Hippocampal formation (tissue), 2 donors: ENCODE data around the gene MTF1.
A peak's percentile ranks its signal among the peaks of the same experiment; 100 is the strongest.

Experiments
- DNase-seq, 2 donors: peaks; one replicate each; lab custom pipeline; 2025; lab: John Stamatoyannopoulos, UW

The MTF1 gene

DNA sequence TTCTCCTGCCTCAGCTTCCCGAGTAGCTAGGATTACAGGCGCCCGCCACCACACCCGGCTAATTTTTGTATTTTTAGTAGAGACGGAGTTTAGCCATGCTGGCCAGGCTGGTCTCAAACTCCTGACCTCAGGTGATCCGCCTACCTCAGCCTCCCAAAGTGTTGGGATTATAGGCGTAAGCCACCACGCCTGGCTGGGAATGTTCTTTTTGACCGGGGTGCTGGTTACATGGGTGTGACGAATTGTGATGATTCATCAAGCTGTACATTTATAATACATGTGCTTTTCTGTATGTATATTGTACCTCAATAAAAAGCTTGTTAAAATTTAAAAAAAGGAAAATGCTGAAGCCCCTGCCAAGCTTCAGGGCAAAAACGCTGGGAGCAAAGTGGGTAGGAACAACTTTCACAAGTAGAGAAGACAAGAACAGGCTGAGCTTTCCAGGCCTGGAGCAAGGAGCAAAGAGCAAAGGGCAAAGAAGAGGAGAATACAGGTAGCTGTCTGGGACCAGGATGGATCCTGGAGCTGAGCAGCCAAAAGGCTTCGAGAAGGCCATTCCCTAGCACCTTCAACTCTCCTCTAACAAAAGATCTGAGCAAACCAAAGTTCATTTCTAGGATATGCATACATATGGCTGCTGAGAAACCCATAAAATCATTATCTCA is 30.9 kb downstream of the MTF1 start:
- no peak for DNase-seq

DNA sequence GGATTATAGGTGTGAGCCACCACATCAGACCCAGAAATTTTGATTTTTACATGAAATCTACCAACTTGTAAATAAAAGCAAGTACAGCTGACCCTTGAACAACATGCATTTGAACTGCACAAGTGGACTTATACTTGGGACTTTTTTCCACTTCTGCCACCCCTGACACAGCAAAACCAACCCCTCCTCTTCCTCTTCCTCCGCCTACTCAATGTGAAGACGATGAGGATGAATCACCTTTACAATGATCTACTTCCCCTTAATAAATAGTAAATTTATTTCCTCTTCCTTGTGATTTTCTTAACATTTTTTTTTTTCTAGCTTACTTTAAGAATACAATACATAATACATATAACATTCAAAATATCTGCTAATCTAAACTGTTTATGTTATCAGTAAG is 33.9 kb downstream of the MTF1 start:
- no peak for DNase-seq

DNA sequence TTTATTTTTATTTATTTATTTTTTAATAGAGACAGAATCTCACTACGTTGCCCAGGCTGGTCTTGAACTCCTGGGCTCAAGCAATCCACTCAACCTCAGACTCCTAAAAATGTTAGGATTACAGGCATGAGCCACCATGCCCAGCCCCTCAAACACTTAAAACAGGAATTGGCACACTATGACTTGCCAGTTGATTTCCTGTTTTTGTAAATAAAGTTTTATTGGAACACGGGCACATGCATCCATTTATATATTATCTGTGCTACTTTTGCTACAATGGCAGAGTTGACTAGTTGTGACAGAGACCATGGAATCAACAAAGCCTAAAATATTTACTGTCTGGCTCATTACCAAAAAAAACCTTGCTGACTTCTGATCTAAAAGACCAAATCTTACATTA is 35.4 kb downstream of the MTF1 start:
- DNase-seq: no peak

DNA sequence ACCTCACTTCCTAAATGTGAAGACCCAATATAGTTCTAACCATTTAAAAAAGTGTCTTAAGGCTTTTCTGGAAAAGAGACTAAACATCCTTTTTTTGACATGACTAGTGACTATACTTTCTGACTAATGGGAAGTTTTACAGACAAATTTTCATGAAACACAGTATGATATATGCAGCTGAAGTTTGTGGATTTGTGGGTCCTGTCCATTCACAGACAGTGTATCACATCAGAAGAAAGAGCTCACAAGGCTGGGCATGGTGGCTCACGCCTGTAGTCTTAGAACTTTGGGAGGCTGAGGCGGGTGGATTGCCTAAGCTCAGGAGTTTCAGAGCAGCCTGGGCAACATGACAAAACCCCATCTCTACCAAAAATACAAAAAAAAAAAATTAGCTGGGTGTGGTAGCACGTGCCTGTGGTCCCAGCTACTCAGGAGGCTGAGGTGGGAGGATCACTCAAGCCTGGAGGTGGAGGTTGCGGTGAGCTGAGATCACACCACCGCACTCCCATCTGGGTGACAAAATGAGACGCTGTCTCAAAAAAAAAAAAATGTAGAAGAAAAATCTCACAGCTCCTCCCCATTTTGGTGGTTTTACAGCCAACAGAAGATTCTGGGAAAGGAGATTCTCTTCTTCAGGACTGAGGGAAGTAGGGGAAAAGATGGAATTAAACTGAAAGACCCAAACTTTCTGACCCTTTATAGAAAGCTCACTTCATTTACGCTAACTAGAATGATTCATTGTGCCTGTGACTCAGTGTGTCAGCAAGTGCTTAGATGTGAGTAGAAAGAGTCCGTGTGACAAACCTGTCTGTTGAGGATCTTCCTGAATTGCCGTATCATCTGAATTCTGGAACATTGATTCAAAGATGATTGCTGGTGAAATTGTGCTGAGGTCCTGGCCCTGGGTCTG is 36.2 kb downstream of the MTF1 start:
- DNase-seq: no peak

DNA sequence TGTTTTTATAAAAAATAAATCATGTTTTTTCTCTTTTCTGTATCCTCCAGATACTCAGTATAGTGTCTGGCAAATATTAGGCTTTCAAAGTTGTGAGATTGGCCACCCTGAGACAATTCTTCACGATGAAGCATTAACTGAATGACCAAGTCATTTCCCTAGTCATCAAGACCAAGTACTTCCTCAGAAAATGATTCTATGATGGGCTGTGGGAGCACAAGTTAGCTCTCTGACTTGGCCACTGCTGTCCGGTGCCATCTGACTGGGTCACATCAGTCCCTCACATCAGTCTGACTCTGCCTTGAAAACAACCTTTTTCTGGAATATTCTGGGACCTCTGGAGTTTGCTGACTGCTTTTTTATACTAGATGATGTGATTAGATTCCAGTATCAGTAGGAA is 37.9 kb downstream of the MTF1 start:
- no peak for DNase-seq

DNA sequence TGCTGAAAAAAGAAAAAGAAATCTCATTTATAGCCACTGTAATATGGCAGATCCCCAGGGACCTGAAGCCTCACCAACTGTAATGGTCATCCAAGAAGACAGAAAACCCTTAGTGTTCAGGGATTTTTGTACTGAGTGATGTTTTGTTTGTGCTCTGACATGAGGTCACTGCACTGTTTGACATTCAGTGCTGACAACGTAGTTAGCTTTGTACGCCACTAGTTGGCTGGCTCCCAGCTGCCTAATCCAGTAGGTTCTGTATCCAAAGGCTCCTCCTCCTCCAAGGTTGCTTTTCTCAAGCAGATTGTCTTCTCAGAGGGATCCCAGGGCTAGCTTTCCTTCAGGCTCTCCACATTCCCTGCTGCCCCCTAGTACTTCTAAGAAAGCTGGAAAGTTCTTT is 41.9 kb downstream of the MTF1 start:
- DNase-seq: peak; percentile 18 to 60

DNA sequence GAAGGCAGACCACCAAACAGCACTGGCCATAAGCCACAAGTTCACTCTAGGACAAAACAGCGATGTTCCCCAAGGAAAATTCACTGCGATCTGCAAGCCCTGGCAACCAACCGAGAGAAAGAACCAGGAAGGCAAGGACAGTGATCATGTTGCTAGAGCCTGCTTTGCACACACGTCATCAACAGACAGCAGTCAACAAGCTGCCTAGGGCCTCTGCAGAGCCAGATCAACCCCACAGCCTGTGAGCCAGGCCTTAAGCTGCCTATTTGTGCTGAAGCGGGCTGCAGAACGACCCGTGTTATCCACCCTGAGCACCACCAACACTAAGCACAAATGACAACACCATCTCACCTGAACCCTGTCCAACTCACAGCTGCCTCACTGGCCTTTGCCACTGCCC is 45.1 kb downstream of the MTF1 start:
- peak; percentile 8 to 18 for DNase-seq

DNA sequence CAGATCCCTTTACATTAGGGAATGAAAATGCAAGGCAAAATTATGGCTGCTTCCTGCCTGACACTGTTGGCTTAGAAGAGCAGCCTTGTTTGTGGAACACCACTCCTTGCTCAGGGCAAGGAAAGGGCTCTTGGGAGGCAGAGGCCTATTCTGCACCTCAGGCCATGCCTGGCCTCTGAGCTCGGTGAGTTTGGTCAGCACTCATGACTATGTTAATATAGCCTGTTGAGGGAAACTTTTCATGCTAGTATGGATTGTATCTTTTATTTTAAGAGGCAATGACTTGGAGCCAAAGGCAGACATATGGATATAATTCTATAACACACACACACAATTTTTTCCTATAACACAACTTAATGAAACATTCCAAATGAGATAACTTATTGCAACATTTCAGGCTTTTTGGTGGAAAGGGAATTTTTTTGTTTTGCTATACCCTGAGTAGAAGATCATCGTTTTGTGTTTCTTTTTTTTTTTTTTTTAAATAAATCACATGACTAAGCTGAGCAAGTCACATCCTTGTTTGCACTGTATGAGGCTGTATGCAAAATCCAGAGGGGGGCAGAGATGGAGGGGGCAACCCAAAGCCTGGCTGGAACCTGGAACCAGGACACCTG is 45.8 kb downstream of the MTF1 start:
- no peak for DNase-seq

DNA sequence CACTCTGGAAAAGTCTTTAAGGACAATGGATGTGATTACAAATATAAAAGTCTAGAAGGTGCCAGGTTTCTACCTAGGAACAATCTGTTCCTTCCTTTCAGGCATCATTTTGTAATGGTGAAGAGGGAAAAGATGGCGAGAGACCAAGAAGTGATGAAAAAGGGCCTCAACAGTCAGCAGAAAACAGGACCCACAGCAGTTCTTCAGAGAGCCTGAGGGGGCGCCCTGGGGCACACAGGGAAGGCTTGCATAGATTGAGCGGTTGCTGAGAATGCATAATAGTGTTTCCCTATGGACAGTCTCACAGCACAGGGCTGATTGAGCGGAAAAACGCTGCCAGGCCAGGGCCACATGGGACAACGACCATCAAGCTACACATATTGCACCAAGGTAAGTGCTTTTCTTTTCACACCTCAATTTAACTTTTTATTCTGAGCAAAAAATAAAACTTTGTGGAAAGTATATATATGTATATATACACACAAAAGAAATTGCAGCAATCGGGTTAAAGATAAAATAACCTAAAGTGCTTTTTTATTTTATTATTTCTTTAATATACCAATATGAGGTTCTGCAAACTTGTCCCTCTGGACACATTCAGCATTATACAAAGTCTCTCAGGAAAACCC is 48.3 kb downstream of the MTF1 start:
- peak; percentile 14 to 72 for DNase-seq

DNA sequence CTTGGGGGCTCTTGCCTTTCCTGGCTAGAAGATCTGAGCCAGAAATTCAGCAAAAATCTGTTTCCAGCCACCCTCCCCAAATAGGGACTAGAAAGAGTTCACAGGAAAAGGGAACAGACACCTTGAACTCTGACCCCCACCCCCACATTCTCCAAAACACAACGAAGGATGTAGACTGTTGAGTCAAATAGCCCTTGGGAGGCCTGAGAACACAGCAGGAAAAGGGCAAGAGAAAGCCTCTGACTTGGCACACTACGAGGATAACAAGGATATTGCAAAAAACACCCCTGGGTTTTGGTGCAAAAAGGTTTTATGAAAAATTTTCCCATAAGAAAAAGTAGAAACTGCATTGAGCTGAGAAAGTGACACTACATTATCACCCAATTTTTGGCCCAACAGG is 49.5 kb downstream of the MTF1 start:
- no peak for DNase-seq

DNA sequence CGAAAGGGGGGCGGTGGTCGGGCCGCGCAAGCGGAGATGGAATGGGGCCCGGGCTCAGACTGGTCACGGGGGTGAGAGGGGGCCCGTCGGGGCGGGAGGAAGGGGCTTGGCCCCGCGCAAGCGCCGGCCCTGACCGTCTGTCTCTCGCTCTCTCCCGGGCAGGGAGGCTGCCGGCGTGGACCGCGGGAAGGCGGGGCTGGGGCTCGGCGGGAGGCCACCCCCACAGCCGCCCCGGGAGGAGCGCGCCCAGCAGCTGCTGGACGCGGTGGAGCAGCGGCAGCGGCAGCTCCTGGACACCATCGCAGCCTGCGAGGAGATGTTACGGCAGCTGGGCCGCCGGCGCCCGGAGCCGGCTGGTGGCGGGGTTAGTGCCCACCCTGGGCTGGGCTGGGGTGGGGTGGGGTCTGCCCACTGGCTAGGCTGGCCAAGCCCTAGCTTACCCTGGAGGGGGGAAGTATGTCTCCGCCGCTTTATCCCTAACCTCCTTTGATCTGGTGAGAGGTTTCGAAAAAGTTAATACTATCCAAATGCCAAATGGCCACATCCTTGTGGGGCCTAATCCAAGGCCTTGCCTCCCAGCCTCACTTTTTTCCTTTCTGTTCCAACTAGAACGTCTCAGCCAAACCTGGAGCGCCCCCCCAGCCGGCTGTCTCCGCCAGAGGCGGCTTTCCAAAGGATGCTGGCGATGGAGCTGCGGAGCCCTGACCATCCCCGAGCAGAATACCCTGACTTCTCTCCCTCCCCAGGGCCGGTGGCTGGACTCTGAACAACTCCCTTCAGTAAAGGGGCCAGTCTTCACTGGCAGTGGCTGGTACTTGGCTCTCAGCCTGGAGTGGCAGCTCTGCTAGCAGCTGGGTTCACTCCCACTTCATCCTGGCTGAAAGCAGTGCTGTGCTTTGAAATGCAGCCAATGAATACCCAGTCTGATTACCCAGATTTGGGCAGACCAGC is 50.7 kb downstream of the MTF1 start:
- DNase-seq: peak; percentile 88 to 91

DNA sequence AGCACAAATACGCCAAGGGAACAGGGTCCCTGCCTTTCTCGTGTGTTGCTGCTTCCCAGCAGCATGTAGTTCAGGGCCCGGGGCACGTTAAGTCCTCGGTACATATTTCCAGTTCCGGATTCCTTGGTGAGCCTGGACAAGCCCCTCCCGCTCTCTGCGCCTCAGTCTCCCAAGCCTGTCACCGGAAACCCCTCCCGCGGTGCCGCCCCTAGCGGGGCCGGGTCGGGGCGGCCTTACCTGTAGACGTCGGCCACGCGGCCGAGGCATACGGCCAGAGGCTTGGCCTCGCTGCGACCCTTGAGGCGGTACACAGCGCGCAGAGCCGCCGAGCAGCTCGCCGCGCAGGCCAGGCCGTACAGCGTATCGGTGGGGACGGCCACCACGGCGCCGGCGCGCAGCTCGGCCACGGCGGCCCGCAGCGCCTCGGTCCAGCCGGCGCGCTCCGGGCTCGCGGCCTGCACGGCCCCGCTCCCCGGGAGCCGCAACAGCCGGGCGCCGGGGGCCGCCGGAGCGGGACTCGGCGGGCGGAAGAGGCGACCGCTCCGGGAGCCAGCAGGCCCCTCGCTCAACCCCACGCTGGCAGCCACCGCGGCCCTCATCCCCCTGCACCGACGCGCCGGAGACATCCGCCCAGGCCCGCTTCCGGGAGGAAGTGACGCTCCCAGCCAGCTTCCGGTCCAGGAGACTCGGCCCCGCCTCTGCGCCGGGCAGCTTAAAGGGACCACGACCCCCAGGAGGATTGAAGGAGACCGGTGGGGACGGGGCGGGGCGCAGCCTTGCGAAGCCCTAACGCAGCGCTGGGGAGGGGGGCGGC is 51.6 kb downstream of the MTF1 start, which contains the start of the genes C1orf122 and YRDC:
Gene C1orf122 (plus strand): TSS at position 236 of the 814 bp plus-strand sequence. CDS start 615 bp downstream, outside the sequence.
Gene YRDC (minus strand): TSS at position 654 of the 814 bp plus-strand sequence. CDS start 28 bp downstream, at position 626.
- DNase-seq: peak; percentile 81 to 94

DNA sequence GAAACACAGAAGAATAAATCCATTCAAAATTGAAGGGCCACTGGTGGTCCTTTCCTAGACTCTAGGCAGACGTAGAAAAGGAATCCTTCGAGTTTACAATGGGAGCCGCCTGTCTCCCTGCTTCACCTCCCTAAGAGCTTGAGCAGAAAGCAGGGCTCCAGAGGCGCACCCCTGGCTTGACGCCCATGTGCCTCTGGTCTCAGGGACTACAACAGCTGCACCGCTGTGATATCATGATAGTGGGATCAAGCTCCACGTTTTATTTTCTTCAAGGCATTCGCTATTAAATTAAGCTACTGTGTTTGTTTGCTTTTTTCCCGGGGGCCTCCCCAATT is 52.2 kb downstream of the MTF1 start:
- DNase-seq: no peak

DNA sequence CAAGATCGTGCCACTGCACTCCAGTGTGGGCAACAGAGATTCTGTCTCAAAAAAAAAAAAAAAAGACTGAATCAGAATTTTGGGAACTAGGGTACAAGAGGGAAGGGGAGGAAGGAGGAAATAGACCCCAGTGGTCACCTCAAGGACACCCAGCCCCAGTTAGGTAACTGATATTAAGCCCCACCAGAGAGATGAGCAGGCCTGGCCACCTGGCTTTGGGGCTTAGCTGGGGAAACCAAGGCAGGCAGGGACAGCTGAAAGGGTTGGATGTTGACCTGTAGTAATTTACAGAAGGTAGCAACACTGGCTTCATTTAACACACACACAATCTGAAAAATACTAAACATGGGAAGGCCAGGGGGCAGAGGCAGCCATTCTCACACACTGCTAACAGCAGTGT is 57.0 kb downstream of the MTF1 start:
- no peak for DNase-seq

DNA sequence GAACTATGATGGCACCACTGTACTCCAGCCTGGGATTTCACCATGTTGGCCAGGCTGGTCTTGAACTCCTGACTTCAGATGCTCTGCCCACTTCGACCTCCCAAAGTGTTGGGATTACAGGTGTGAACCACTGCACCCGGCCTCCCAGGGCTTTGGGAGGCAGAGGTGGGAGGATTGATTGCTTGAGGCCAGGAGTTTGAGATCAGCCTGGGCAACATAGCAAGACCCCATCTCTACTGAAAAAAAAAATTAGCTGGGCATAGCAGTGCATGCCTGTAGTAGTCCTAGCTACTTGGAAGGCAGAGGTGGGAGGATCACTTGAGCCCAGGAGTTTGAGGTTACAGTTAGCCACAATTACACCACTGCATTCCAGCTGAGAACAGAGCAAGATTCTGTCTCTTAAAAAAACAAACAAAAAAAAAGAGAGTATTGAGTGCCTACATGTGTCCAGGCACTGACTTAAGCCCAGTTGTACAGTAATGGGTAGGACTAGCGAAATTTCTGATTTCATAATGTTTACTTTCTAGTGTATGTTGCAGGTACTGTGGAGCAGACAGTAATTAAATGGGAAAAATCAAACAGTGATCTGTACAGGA is 61.5 kb downstream of the MTF1 start:
- DNase-seq: no peak

DNA sequence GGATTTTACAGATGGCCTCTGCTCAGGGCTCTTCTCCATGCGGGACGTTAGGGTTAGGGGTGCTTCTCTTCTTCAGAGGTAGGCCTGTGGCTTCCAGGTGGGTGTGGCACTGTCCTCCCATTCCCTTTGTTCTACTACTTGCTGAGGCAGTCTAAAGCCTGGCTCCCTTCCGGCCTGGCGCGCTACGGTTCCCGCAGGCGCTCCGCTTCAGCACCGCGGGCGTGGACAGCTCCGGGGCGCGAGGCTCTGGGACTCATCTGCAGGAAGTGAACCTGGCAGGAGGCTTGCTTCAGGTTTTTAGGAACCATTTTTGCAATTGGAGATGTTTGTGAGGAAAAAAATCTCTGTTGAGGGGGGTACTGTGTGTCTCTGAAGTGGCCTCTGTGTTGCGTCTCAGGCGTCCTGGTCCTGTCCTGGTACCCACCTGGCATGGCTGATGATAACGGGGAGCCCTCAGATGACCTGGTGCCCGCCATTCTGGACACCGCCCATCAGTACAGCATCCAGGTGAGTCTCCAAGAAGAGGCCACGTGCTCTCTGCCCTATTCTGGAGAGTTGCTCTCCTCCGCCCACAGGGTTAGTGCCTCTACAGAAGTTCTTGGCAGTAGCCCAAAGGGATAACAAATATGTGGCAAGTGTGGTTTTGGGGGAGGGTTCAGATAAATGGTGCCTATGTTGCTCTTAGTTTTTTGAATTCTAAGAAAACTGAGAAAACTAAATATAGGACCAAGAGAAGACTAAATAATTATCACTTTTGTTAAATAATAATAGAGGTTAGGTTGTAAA is 63.9 kb downstream of the MTF1 start:
- peak in 1 of 2 donors; percentile 20 for DNase-seq

DNA sequence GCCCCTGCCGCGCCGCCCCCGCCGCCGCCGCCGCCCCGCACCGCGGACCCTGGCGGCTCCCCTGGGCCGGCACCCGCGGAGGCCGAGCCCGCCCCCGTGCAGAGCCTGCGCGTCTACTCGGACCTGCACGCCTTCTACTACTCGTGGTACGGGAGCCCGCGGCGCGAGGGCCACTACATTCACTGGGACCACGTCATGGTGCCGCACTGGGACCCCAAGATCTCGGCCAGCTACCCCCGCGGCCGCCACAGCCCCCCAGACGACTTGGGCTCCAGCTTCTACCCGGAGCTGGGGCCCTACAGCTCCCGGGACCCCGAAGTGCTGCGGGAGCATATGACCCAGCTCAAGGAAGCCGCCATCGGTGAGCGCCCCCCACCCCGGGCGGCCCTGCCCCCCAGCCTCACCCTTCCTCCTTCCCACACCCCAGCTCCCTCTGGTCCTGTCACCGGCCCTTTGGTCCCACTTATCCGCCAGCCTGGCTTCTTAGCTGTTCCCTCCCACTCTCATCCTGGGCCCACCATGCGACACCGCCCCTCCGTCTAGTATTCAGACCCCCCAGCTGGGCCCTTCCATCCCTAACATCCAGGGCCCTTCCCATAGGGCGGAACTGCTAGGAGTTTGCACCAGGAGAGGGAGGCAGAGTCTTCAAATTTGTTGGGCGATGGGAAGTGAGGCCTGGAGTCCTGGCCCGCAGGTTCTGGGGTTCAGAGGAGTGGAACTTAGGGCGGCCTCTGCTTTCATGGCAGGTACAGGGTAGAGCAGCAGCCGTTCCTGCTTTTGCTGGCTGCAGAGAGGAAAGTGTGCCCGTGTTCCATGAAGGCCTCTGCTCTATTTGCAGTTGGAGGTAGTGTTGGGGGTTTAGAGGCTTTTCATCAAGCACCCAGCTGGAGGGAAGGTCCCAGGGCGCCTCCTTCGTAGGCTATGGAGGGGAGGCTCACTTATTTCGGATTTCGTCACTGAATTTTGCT is 64.7 kb downstream of the MTF1 start:
- DNase-seq: no peak
